GM12865 (cell line): ENCODE measurements around the gene PHEX.

ENCODE experiments used
- DNase-seq: peaks from one replicate; pipeline ENCODE4 v3.0.0; 2010; ENCODE audit warnings: low read depth
- H3K4me3 ChIP-seq: 2 replicates; pipeline ENCODE4 v1.5.1; 2011; ENCODE audit warnings: mild to moderate bottlenecking, low read depth, low read length, control low read depth
- TF ChIP-seq, protein P1 (sequence below): IDR thresholded peaks from 2 replicates; pipeline ENCODE4 v1.5.1; 2011; ENCODE audit warnings: low read length, control low read depth, low read depth, inconsistent platforms; ENCODE audit not compliant: insufficient read depth; ENCODE audit errors: missing control alignments

The PHEX gene

DNA sequence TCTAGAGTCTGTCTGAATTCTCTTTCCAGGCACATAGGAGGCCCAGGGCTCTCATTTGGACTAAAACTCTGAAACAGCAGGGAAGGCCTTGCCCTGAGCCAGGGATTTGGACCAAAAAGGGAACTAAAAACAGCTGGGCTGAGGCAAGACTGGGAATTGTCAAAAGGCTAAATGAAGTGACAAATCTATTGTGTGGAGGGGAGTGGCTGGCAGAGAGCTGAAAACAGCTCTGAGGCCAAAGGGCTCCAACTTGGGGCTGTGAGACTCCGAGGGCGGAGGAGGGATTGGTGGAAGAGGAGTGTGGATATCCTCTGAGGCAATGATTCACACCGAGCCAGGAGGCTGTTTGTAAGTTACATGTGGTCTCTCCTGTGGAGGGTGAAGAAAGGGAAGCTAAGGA is 63.2 kb downstream of the PHEX start:
- TF ChIP-seq, protein P1, sequence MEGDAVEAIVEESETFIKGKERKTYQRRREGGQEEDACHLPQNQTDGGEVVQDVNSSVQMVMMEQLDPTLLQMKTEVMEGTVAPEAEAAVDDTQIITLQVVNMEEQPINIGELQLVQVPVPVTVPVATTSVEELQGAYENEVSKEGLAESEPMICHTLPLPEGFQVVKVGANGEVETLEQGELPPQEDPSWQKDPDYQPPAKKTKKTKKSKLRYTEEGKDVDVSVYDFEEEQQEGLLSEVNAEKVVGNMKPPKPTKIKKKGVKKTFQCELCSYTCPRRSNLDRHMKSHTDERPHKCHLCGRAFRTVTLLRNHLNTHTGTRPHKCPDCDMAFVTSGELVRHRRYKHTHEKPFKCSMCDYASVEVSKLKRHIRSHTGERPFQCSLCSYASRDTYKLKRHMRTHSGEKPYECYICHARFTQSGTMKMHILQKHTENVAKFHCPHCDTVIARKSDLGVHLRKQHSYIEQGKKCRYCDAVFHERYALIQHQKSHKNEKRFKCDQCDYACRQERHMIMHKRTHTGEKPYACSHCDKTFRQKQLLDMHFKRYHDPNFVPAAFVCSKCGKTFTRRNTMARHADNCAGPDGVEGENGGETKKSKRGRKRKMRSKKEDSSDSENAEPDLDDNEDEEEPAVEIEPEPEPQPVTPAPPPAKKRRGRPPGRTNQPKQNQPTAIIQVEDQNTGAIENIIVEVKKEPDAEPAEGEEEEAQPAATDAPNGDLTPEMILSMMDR: no peak
- DNase-seq: no peak

DNA sequence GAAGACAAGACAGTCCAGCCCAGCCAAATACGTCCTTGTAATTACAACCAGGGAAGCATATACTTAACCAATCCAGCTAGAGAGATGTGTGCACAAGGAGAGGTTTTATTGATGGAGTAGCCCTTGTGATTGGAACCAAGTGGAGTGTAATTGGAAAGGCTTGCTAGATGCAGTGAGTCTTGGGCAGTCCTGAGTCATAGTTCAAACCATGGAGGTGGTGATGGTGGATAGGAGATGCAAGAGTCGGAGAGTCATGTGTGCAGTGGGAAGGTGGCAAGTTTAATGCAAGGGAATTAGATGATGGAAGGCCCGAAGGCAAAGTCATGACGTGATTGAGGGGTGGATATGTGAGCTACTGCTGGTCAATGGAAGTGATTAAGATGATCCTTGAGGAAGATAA is 63.7 kb downstream of the PHEX start:
- no peak overlapping the region for H3K4me3 ChIP-seq
- TF ChIP-seq, protein P1: no peak
- no peak for DNase-seq

More for the DNA sequence above, 63.2 kb downstream of the PHEX start:
- no peak overlapping the region for H3K4me3 ChIP-seq

DNA sequence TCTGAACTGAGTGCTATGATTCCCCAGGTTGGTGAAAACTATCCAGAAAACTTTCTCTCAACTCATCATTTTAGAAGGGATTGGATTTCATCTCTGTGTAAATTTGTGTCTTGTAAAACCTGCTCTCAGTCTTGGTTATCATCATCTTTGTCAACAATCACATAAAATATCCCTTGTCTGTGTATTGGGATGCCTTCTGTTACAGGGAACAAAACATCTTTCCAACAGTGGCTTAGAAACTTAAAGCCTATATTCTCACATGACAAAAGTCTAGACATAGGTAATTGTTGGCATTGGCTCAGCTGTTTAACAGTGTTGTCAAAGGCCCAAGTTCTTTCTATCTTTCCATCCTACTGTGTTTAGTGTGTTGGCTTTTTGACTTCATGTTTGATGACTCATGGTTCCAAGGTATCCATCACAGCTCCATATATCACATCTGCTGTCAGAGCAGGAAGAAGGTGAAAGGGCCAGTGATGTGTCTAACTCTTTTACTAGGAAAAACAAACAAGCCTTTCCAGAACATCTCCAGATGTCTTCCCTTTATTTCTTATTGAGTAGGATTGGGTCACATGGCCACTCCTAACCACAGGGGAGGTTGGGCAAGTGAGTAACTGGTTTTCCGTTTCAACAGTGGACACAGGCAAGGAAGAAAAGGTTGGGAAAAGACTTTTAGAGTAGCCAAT is 65.0 kb downstream of the PHEX start:
- H3K4me3 ChIP-seq: no peak overlapping the region
- TF ChIP-seq, protein P1: no peak
- no peak for DNase-seq

DNA sequence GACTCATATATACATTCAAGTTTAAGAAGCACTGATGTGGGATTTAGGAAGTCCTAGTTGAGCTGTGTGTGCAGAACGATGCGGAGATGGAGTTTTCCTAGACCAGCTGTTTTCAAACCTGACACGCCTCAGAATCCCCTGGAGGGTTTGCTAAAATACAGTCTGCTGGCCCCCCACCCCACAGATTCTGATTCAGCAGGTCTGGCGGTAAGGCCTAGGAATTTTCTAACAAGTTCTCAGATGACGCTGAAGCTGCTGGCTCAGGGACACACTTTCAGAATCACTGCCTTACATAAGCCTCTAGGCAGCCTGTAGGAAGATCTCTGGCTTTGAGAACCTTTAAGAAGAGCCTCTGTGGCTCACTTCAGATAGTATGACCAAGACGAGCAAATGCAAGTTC is 73.1 kb downstream of the PHEX start:
- TF ChIP-seq, protein P1: no peak
- no peak for DNase-seq
- no peak overlapping the region for H3K4me3 ChIP-seq

DNA sequence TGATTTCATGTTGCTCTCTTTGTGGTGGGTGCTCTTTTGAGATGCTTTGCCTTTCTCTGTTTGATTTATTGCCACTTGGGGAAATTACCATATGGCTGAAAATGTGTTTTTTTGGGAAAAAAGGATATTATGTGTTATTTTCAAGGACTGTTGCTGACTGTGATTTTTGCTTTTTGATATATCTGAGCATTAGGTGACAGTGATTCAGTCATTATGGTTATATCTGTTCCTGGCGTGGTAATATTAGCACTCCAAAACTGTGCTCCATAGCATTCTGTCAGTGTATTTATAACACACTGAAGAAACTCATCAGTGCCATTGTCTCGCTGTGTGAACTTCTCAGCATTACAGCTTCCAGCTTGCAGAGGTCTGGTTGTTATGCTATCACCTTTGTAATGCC is 73.8 kb downstream of the PHEX start:
- TF ChIP-seq, protein P1: no peak
- no peak for DNase-seq
- no peak overlapping the region for H3K4me3 ChIP-seq

DNA sequence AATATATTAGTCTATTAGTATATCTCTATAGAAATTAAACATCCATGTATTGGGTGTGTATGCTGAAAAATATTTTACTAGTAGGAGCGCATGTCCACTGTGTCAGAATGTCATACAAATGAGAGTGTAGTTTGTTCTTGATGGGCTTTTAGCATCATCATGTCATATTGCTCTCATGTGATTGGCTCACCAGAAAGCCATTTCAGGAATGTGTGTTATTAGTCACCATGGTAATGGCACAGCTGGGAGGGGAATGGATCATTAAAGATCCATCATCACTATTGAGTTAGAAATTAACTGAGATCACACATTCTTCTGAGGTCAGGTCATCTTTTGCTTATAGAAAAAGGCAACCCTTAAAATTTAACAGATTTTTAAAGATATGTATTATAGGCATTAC is 77.3 kb downstream of the PHEX start:
- no peak overlapping the region for H3K4me3 ChIP-seq
- TF ChIP-seq, protein P1: no peak
- DNase-seq: no peak
